GM19193 (cell line): ENCODE measurements around the gene FTO.

ENCODE experiments used
- POLR2A ChIP-seq: IDR thresholded peaks from 4 replicates; pipeline ENCODE4 v1.6.1; 2011; ENCODE audit not compliant: insufficient read depth, insufficient read length; ENCODE audit errors: extremely low read depth

Gene FTO

GRCh38 chr16:54158986-54159385 is 455.0 kb downstream of the FTO start:
- no peak for TF ChIP-seq POLR2A

GRCh38 chr16:54159490-54160080 is 455.6 kb downstream of the FTO start:
- TF ChIP-seq POLR2A, result no peak

DNA sequence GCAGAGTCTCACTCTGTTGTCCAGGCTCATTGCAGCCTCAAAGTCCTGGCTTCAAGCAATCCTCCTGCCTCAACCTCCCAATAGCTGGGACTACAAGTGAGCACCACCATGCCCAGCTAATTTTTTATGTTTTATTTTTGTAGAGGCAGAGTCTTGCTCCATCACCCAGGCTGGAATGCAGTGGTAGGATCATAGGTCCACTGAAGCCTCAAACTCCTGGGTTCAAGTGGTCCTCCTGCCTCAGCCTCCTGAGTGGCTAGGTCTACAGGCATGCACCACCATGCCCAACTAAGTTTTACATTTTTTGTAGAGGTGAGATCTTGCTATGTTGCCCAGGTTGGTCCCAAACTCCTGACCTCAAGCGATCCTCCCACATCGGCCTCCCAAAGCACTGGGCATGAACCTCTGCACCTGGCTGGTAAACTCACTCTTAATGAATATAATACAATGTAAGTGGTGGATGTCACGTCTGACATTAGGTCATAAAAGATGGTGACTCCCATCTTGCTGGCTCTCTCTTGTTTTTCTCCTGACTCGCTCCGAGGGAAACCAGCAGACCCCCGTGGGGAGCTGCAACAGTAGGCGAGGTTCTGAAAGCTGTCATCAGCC is 456.4 kb downstream of the FTO start:
- TF ChIP-seq POLR2A, result no peak

- TF ChIP-seq POLR2A, result no peak
These were observed 457.3 kb downstream of the FTO start for GRCh38 chr16:54160939-54161897.

GRCh38 chr16:54163197-54163843 is 459.4 kb downstream of the FTO start:
- TF ChIP-seq POLR2A, result no peak

GRCh38 chr16:54164789-54165173 is 460.8 kb downstream of the FTO start:
- no peak for TF ChIP-seq POLR2A

GRCh38 chr16:54165174-54165911 is 461.4 kb downstream of the FTO start:
- no peak for TF ChIP-seq POLR2A

DNA sequence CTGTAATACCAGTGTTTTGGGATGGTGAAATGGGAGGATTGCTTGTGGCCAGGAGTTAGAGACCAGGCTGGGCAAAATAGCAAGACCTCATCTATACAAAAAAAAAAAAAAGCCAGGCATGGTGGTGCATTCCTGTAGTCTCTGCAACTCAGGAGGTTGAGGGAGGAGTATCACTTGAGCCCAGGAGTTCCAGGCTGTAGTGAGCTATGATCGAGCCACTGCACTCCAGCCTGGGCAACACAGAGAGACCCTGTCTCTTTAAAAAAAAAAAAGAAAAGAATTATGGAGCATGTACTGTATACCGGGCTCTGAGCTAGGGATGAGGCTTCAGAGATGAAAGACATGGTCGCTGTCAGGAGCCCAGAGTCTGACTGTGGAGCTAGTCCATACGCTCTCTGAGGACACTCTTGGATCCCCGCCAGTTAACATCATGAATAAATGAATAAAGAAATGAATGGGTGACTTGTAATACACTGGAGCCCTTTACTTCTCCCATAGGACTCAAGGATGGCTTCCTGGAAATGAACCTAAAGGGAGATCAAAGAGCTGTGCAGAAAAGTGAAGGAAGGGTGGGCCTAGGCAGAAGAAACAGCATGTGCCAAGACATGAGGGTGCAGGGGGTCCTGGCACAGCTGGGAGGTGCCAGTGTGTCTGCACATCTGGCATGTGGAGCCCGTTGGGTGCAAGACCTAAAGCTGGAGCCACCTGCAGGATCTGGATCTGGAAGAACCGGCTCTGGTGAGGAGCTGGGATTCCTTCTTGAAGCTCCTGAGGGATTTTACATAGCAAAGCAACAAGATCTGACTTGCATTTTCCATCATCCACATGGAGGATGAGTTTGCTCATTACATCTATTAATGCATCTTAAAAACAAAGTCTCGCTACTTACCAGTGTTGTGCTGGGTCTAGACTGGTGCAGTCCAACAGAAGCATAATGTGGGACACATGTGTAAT is 462.2 kb downstream of the FTO start:
- TF ChIP-seq POLR2A, result no peak

DNA sequence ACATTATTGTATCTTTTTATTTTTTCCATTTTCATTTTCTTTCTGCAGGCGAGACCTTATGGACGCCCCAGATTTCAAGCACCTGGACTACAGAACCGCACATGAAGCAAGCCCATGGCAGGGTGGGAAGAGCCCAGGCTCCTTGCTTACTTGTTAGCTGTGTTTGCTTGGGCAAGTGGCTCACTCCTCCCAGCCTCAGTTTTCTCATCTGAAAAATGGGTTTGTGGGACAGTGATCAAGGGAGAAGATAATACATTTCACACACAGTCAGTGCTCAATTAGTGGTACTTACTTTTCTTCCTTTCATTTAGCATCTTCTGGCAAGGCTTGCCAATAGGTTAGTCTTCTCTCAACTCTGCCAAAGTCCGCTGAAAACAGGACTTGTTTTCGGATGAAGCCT is 465.2 kb downstream of the FTO start:
- TF ChIP-seq POLR2A, result no peak

GRCh38 chr16:54171626-54172537 is 467.9 kb downstream of the FTO start:
- no peak for TF ChIP-seq POLR2A

- TF ChIP-seq POLR2A, result no peak
These were observed 469.5 kb downstream of the FTO start for GRCh38 chr16:54173490-54173889.

DNA sequence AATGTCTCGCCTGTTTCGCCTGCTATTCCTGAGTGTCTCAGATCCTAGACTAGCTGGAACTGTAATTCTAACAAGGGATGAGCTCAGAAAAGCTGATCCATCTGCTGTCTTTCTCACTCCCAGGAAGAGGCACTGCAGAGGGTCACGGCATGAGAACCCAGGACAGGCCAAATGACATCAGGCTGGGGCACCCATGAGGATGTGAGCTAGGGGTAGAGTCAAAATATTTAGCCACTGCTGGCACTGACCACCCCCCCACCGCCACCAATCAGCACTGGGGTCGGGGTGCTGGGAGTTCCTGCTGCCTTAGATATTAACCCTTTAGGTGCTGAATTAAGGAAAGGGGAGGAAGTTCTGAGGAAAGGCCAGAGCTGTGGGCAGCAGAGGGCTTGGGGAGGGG is 470.2 kb downstream of the FTO start:
- no peak for TF ChIP-seq POLR2A
